GM21619 (cell line): ENCODE results near the gene VWC2.

Experiments used
- ATAC-seq: cut with Tn5 transposase; IDR thresholded peaks from one replicate; pipeline ENCODE4 v1.9.1; 2021; ENCODE audit not compliant: unreplicated experiment

Gene VWC2

DNA sequence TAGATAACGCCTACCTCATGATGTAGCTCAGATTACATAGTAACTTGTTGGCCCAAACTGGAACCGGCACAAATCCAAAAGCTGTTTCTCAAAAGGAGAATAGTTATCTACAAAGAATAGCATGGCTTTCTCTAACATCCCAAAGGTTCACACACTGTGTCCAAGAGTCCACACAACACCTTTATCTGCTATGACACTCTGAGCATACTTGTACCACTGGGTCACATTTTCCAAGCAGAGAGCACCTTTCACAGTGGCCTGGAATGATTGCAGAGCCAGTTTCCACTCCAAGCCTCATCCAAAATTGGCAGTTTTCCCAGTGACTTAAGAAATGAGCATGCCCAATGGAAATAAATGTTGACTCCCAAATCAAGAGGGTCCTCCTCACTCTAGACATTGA is 155.3 kb downstream of the VWC2 start:
- ATAC-seq, result no peak

GRCh38 chr7:49931627-49932026 is 158.2 kb downstream of the VWC2 start:
- no peak for ATAC-seq

GRCh38 chr7:49937608-49938007 is 164.2 kb downstream of the VWC2 start:
- ATAC-seq, result no peak
